T-helper 1 cell (primary cell): Measurements from ENCODE around the gene FAM200C.
A peak's percentile ranks its signal among the peaks of the same experiment; 100 is the strongest.

Experiments used
- DNase-seq, 5 donors: peaks; one replicate each; pipeline ENCODE4 v3.0.0-alpha.2; 2012 to 2020

Gene FAM200C

GRCh38 chr5:160419458-160420330 lies 19.8 kb upstream of the FAM200C start:
- no peak for DNase-seq

- DNase-seq, result peak; percentile 85 to 94 (median 89)
Measured at GRCh38 chr5:160418561-160419457, 19.0 kb upstream of the FAM200C start, which contains the start of gene SLU7. Gene SLU7 (minus strand): TSS chr5:160419081. CDS start chr5:160415294, 3,787 bp downstream.

GRCh38 chr5:160398806-160399205 lies 1.0 kb downstream of the FAM200C start:
- DNase-seq, result no peak

GRCh38 chr5:160397492-160397891 lies 2.4 kb downstream of the FAM200C start:
- DNase-seq, result no peak

GRCh38 chr5:160395111-160395510 lies 4.7 kb downstream of the FAM200C start:
- DNase-seq, result no peak

- DNase-seq, result no peak
Measured at GRCh38 chr5:160390787-160391696, 8.8 kb downstream of the FAM200C start.

GRCh38 chr5:160387445-160387844 lies 12.4 kb downstream of the FAM200C start:
- no peak for DNase-seq

GRCh38 chr5:160385496-160385895 lies 14.4 kb downstream of the FAM200C start:
- no peak for DNase-seq

- no peak for DNase-seq
Measured at GRCh38 chr5:160384681-160385080, 15.2 kb downstream of the FAM200C start.

- no peak for DNase-seq
Measured at GRCh38 chr5:160382346-160382745, 17.5 kb downstream of the FAM200C start.

GRCh38 chr5:160380041-160380440 lies 19.8 kb downstream of the FAM200C start:
- no peak for DNase-seq

- DNase-seq, result no peak
Measured at GRCh38 chr5:160379511-160379910, 20.3 kb downstream of the FAM200C start.

GRCh38 chr5:160378330-160378729 lies 21.5 kb downstream of the FAM200C start:
- no peak for DNase-seq

- DNase-seq, result no peak
Measured at GRCh38 chr5:160377651-160378050, 22.2 kb downstream of the FAM200C start.

GRCh38 chr5:160376416-160376815 lies 23.4 kb downstream of the FAM200C start:
- no peak for DNase-seq

- no peak for DNase-seq
Measured at GRCh38 chr5:160375701-160376100, 24.2 kb downstream of the FAM200C start.

GRCh38 chr5:160375166-160375565 lies 24.7 kb downstream of the FAM200C start:
- no peak for DNase-seq

GRCh38 chr5:160371294-160371693 lies 28.6 kb downstream of the FAM200C start:
- DNase-seq, result no peak

- no peak for DNase-seq
Measured at GRCh38 chr5:160370713-160371034, 29.2 kb downstream of the FAM200C start.

GRCh38 chr5:160369990-160370712 lies 29.7 kb downstream of the FAM200C start, which contains the start of gene C1QTNF2:
Gene C1QTNF2 (minus strand): TSS chr5:160370626. CDS start chr5:160355011, 15,615 bp downstream.
- no peak for DNase-seq

GRCh38 chr5:160367885-160368284 lies 32.0 kb downstream of the FAM200C start:
- DNase-seq, result no peak

- DNase-seq, result no peak
Measured at GRCh38 chr5:160367261-160367660, 32.6 kb downstream of the FAM200C start.
